K562 (cell line): ENCODE measurements around the gene FAM83F. TPM values are rescaled to one million over a fixed set of nuclear protein-coding genes. Genes with fewer than 3 reads are reported as not detected.
A peak's percentile ranks its signal among the peaks of the same experiment; 100 is the strongest.

Experiments used
- ARID1B ChIP-seq: fragments of 450-650 bp; IDR thresholded peaks from 2 replicates; pipeline ENCODE4 v1.6.1; 2016; ENCODE audit warnings: antibody characterized with exemption, mild to moderate bottlenecking, inconsistent platforms
- BACH1 ChIP-seq: fragments of 200-800 bp; sonication (Bioruptor generic); IDR thresholded peaks from 2 replicates; pipeline ENCODE4 v1.6.1; 2016; ENCODE audit warnings: missing genetic modification characterization, missing compliant biosample characterization
- CCAR2 ChIP-seq: fragments of 200-400 bp; formaldehyde crosslinking; IDR thresholded peaks from 2 replicates; pipeline ENCODE4 v1.6.1; 2017; ENCODE audit warnings: mild to moderate bottlenecking, low read depth, low read length
- EGR1 ChIP-seq: fragments of 450-650 bp; conservative IDR thresholded peaks from 2 replicates; pipeline ENCODE4 v1.6.1; 2017; ENCODE audit warnings: mild to moderate bottlenecking
- ETV5 ChIP-seq: sonication (generic); formaldehyde crosslinking; IDR thresholded peaks from 2 replicates; pipeline ENCODE4 v1.4.0; 2020; ENCODE audit warnings: low read depth, mild to moderate bottlenecking, missing genetic modification reagents
- GABPA ChIP-seq: fragments of 200-800 bp; sonication (Bioruptor generic); conservative IDR thresholded peaks from 2 replicates; pipeline ENCODE4 v1.6.1; 2016; ENCODE audit warnings: low read depth, missing genetic modification characterization, missing compliant biosample characterization
- HNRNPUL1 ChIP-seq: fragments of 200-400 bp; formaldehyde crosslinking; IDR thresholded peaks from 2 replicates; pipeline ENCODE4 v1.6.1; 2017; ENCODE audit warnings: low read length
- NBN ChIP-seq: fragments of 450-650 bp; IDR thresholded peaks from 2 replicates; pipeline ENCODE4 v1.6.1; 2016; ENCODE audit warnings: low read depth, mild to moderate bottlenecking
- NFATC3 ChIP-seq: fragments of 450-650 bp; IDR thresholded peaks from 2 replicates; pipeline ENCODE4 v1.6.1; 2017; ENCODE audit warnings: mild to moderate bottlenecking
- ZNF263 ChIP-seq: sonication (generic); formaldehyde crosslinking; IDR thresholded peaks from 2 replicates; pipeline ENCODE4 v1.8.0; 2022; ENCODE audit warnings: mild to moderate bottlenecking, missing genetic modification reagents, borderline replicate concordance
- ZNF347 ChIP-seq: fragments of 450-650 bp; formaldehyde crosslinking; IDR thresholded peaks from 2 replicates; pipeline ENCODE4 v1.4.0; 2020; ENCODE audit warnings: low read depth, mild to moderate bottlenecking, moderate library complexity
- ZNF76 ChIP-seq: fragments of 250-450 bp; sonication (Bioruptor Pico); IDR thresholded peaks from 2 replicates; pipeline ENCODE4 v1.4.0; 2020; ENCODE audit warnings: mild to moderate bottlenecking, moderate library complexity, borderline replicate concordance
- polyA plus RNA-seq, 8 experiments: library from polyadenylated mRNA; depleted of rRNA in 4 of 8; stranded (reverse) in 5 of 8; unstranded in 3 of 8; fragments of >200 nt; fragmentation: Nextera tagmentation in 2 of 8; fragmentation: Illumina TruSeq in 1 of 8; extraction: Ambion mirVana in 2 of 8; extraction: Trizol in 1 of 8; gene quantifications; 2 replicates each; pipeline versions ENCODE4 v1.2.1 to v1.2.3, GENCODE V29; 2011 to 2014; ENCODE audit warnings: inconsistent platforms in 1 of 8, missing spikeins in 1 of 8
- total RNA-seq, 7 experiments: library from RNA; depleted of rRNA in 6 of 7; stranded (reverse); fragments of >200 nt in 6 of 7; fragmentation: Illumina TruSeq in 2 of 7; extraction: Trizol in 2 of 7; gene quantifications; 2 replicates each; pipeline versions ENCODE4 v1.2.1 to v1.2.3, GENCODE V29; 2011 to 2021; ENCODE audit warnings: low replicate concordance in 1 of 7
- TF ChIP-seq, protein P1 (sequence below): sonication (generic); formaldehyde crosslinking; IDR thresholded peaks from 2 replicates; pipeline ENCODE4 v1.5.0; 2020; ENCODE audit warnings: missing genetic modification reagents
- TF ChIP-seq, protein P2 (sequence below), 2 experiments: fragments of 450-650 bp; formaldehyde crosslinking in 1 of 2; IDR thresholded peaks; 2 replicates each; pipeline versions ENCODE4 v1.4.0 to v1.6.1; 2014 to 2020; ENCODE audit warnings: mild to moderate bottlenecking in 2 of 2, borderline replicate concordance in 1 of 2, low read depth in 1 of 2

The FAM83F gene
- total and polyA plus RNA-seq, 9 of the 15 experiments (the other 6 are each of a cell fraction or from before 2014, with no cell fraction given) = under 0.01 to 0.13 (median 0.04) TPM; not detected in 1

DNA sequence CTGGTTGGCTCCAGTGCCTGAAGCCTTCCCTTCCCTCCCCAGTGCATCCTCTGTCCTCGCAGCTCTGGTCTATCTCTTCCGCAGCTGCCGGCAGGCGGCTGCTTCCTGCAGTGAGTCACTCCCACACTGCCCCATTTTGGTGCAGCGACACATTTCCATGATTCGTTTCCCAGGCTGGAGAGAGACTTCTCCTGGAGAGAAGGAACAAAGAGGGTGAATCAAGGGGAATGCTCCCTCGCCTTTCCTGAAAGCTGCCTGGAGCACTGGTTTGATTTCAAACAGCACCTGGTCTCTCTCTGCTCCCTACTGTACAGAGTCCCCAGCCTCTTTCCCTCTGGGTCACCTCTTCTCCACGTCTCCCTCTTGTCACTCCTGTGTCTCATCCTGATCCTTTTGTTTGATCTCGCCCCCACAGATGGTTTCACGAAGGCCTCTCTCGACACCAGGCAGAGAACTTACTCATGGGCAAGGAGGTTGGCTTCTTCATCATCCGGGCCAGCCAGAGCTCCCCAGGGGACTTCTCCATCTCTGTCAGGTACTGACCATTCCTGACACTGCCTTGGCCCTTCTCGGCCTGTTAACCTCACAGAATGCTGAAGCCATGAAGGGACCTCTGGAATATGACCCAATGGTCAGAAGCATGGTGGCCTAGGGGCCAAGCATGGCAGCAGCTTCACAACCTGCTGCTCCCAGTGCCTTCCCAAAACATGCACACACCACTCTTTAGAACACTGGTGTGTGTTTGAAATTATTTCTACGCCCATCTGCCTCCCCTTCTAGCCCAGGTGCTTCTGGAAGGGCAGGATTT, 34.9 kb upstream of the FAM83F start, which contains the start of gene TMA7B (continued):
- TF ChIP-seq ETV5 (CRISPR knock-in tag) (peak; percentile 54; the same call in 1 of the 2 replicates), ZNF263 (CRISPR knock-in tag) (no peak), GABPA (tag) (0 out of 2 replicates have a peak, but pooled peaks have one; percentile 30), HNRNPUL1 (no peak), BACH1 (tag) (peak; percentile 70; the same call in 1 of the 2 replicates), NBN (0 out of 2 replicates have a peak, but pooled peaks have one; percentile 39), ZNF347 (CRISPR knock-in tag) (no peak), ARID1B (peak; percentile 27; the same call in 1 of the 2 replicates), ZNF76 (CRISPR knock-in tag) (0 out of 2 replicates have a peak, but pooled peaks have one; percentile 9), EGR1 (peak; percentile 30; the same call in 1 of the 2 replicates), CCAR2 (no peak), NFATC3 (no peak)
- TF ChIP-seq, protein P1, sequence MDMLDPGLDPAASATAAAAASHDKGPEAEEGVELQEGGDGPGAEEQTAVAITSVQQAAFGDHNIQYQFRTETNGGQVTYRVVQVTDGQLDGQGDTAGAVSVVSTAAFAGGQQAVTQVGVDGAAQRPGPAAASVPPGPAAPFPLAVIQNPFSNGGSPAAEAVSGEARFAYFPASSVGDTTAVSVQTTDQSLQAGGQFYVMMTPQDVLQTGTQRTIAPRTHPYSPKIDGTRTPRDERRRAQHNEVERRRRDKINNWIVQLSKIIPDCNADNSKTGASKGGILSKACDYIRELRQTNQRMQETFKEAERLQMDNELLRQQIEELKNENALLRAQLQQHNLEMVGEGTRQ (CRISPR knock-in tag) = no peak
- TF ChIP-seq, protein P2, sequence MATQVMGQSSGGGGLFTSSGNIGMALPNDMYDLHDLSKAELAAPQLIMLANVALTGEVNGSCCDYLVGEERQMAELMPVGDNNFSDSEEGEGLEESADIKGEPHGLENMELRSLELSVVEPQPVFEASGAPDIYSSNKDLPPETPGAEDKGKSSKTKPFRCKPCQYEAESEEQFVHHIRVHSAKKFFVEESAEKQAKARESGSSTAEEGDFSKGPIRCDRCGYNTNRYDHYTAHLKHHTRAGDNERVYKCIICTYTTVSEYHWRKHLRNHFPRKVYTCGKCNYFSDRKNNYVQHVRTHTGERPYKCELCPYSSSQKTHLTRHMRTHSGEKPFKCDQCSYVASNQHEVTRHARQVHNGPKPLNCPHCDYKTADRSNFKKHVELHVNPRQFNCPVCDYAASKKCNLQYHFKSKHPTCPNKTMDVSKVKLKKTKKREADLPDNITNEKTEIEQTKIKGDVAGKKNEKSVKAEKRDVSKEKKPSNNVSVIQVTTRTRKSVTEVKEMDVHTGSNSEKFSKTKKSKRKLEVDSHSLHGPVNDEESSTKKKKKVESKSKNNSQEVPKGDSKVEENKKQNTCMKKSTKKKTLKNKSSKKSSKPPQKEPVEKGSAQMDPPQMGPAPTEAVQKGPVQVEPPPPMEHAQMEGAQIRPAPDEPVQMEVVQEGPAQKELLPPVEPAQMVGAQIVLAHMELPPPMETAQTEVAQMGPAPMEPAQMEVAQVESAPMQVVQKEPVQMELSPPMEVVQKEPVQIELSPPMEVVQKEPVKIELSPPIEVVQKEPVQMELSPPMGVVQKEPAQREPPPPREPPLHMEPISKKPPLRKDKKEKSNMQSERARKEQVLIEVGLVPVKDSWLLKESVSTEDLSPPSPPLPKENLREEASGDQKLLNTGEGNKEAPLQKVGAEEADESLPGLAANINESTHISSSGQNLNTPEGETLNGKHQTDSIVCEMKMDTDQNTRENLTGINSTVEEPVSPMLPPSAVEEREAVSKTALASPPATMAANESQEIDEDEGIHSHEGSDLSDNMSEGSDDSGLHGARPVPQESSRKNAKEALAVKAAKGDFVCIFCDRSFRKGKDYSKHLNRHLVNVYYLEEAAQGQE (IDR thresholded peaks at IDR 0.05; ENCODE audit: borderline replicate concordance) = peak; percentile 63; the same call in 1 of the 2 replicates
- TF ChIP-seq, protein P2 (CRISPR knock-in tag; IDR thresholded peaks at IDR 0.05; ENCODE audit: low read depth) = no peak
